CD1c-positive myeloid dendritic cell (primary cell): ENCODE results near the gene IFI27.
"Not testable (repeated sequence)": the region's sequence is repeated elsewhere in the genome, so short reads cannot be mapped to it uniquely, and the experiment has no call there.

Source experiments
- DNase-seq: peaks from one replicate; pipeline ENCODE4 v3.0.0-alpha.2; 2016; ENCODE audit errors: extremely low spot score

IFI27 gene

GRCh38 chr14:94156143-94156542, 45.6 kb downstream of the IFI27 start:
- not testable (repeated sequence) for DNase-seq

- DNase-seq = no peak
These were observed 46.7 kb downstream of the IFI27 start for GRCh38 chr14:94157197-94157596.

- no peak for DNase-seq
These were observed 47.8 kb downstream of the IFI27 start for GRCh38 chr14:94158239-94158883.

- DNase-seq = no peak
These were observed 50.5 kb downstream of the IFI27 start for GRCh38 chr14:94161058-94161457.

- DNase-seq = no peak
These were observed 51.4 kb downstream of the IFI27 start for GRCh38 chr14:94161981-94162380.

GRCh38 chr14:94162466-94162865, 51.9 kb downstream of the IFI27 start:
- DNase-seq = no peak

GRCh38 chr14:94163796-94164195, 53.3 kb downstream of the IFI27 start:
- DNase-seq = peak; percentile 19

GRCh38 chr14:94164685-94165431, 54.3 kb downstream of the IFI27 start:
- DNase-seq = no peak

GRCh38 chr14:94165744-94166143, 55.2 kb downstream of the IFI27 start:
- no peak for DNase-seq
